NCI-H82 (cell line): ENCODE data around the gene TMED1.

Experiments used
- DNase-seq: peaks from one replicate; lab custom pipeline; 2025; lab: John Stamatoyannopoulos, UW

The TMED1 gene

DNA sequence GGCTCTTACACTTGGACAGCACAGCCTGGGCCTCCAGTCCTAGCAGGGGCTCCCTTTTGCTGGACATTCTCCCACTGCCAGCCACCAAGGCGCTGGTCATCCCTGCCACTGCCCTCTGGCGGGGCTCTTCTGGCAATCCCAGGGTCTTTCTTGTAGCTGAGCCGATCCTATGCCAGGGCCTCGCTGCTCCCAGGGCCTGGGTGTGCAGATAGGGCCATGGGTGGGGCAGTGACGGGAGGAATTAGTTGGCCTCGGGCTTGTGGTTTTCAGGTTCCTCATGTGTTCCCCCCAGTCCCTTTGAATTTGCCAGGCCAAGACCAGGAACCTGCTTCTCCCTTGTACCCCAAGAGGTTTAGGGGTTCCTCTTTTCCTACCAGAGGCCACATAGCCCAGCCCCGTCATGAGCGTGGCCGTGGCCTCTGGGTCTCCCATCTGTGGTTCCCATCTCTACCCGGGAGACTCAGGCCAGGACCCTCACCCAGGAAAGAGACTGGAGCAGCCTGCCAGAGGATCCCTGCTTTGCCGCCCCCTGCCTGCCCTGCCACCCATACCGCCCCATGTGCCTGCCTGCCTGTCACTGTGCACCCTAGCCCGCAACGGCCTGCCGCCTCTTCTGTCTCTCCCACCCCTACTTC lies 26.2 kb downstream of the TMED1 start:
- DNase-seq: no peak

- no peak for DNase-seq
Observed at GRCh38 chr19:10808937-10809649, 26.9 kb downstream of the TMED1 start.

DNA sequence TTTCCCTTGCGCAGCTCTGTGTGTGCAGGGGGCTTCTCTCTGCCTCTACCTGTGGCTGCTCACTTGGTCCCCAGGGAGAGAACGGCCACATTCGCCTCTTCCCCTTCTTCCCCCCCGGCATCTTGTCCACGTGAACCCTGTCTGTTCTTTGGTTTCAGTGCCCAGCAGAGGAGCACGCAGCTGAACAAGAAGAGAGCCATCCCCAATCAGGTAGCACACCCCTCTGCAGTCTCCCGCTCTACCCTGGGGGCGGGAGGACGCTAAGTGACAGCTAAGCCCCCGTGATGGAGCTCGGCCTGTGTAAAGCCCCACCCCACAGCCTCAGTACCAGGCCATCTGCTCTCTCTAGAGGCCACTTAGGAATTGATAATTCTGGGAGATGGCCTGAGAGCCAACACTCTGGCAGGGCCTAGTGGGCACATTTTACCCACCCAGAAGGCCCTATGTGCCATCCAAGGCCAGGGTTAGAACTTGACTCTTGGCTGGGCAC lies 30.2 kb downstream of the TMED1 start:
- peak; percentile 92 for DNase-seq

- no peak for DNase-seq
Observed at GRCh38 chr19:10805065-10805757, 30.8 kb downstream of the TMED1 start.

DNA sequence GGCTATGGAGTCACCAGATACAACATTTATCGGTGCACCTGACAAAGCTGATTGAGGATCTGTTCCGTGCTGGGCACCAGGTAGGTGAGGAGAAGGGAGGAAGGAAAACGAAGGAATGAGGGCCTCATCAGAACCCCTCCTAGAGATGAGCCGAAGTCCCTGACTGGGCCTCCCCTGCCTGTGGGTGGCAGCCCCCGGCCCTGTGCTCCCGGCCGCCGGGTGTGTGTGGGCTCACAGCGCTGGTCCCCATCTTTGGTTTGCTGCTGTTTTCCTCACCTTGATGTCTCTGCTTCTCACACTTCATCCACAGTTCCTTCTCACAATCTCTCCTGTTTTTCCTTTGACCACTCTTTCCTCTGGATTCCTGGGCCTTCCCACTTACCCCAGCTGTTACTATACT lies 32.8 kb downstream of the TMED1 start:
- DNase-seq: no peak

DNA sequence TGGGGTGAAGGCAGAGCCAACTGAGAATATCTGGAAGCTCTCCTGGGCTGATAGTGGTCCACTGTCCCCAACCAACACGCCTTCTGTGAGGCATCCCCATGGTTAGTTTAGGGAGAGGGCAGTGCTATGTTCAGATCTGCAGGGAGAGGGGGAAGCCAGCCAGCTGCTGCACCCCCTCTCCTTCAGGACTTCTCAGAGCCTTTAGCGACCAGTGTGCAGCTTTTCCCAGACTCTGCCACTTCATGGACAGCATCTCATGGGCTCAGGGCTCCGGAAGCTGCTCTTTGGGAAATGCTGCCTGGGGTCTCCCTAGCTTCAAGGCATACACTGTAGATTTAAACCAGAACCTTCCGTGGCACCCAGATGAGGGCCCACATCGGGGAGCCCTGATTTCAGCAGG lies 33.5 kb downstream of the TMED1 start:
- no peak for DNase-seq

GRCh38 chr19:10800488-10800887 lies 35.5 kb downstream of the TMED1 start:
- DNase-seq: no peak

DNA sequence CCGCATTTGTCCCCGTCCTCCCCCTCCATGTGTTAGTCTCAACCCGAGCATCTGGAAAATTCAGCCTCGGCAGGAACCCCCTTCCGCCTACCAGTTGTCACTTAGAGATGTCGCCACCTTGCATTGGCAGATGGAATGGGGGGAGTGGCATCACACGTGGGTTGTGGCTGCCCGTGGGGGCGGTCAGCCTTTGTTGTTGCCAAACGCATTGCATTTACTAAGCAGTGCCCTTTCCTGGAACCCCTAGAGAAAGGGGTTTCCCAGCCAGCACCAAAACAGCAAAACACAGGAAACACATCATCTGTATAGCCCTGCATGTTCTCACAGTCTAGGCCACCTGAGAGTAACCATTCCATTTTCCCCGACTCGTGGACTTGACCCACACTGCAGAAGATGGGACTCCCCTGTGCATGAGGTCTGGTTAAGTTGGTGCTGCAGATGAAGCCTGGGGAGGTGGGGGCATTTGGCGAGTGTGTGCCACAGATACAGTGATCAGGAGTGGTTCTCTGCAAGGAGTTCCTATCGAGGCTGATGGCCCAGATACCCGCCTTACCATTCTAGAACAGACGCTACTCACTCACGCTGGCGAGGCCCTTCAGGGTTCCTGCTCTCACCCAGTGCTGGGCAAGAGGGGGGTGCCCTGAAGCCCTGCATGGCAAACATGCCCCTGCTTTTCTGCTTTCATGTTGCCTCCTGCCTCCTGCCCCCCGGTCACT lies 38.3 kb downstream of the TMED1 start:
- no peak for DNase-seq

GRCh38 chr19:10797078-10797477 lies 38.9 kb downstream of the TMED1 start:
- no peak for DNase-seq

- no peak for DNase-seq
Observed at GRCh38 chr19:10796653-10797052, 39.4 kb downstream of the TMED1 start.

DNA sequence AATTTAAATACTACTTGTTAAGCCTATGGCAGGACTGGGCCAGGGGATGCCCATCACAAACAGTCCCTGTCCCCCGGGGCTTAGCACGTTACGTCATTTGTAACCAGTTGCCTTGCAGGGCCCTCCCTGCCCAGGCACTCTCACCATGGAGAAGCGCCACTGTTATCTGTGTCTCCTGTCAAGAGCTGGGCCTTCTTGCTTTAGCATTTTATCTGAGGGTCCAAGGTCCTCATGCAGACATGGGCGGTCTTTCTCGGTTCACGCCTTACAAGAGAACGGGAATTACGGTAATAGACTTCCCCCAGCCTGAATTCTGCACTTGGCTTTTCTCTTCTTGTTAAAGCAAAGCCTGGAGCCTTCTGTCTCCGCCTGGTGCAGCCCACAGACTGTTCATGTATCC lies 46.1 kb downstream of the TMED1 start:
- DNase-seq: no peak

DNA sequence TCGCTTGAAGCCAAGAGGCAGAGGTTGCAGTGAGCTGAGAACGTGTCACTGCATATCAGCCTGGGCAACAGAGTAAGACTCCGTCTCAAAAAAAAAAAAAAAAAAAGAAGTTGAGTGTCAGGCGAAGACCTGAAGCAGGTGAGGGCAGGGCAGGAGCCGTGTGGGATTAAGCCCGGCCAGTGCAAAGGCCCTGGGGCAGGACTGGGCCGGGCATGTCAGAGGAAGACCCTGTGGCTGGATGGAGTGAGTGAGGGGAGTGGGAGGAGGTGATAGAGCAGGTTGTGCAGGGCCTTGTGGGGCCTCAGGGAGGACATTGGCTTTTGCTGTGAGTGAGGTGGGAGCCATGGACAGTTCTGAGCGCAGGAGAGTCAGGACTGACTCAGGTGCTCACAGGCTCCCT lies 47.9 kb downstream of the TMED1 start:
- DNase-seq: no peak

GRCh38 chr19:10784257-10784656 lies 51.8 kb downstream of the TMED1 start:
- no peak for DNase-seq

GRCh38 chr19:10782795-10783194 lies 53.2 kb downstream of the TMED1 start:
- DNase-seq: no peak
